Measurements from ENCODE around the gene EHD4. TPM values are rescaled to one million over a fixed set of nuclear protein-coding genes. Genes with fewer than 3 reads are reported as not detected.

EHD4 gene
- total and polyA plus RNA-seq, 9 donors = 23.1 to 38.8 (median 30.2) TPM

DNA sequence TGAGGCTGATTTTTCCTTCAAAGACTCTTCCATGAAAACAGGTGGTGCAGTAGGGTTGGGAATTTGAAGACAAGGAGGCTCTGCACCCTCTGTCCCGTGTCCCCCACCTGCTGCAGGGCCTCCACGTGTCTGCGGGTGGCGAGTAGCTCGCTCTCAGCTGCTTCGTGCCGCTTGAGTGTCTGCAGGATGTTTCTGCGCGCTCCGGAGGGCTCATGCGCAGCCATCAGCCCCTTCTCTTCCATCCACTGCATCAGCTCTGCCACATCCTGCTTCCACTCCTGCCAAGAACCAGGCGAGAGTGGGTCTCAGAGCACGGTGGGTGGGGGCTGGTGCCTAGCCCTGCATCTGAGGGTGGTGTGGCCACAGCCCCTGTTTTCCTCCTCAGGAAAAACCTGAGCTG, 96.3 kb downstream of the EHD4 start:
- Histone ChIP-seq H3K4me1 (ENCODE audit: control insufficient read depth, insufficient read depth, low read length) (peaks cover 17% of the 10 kb centered on the region), H3K27me3 (ENCODE audit: control insufficient read depth, insufficient read depth, low read length) (peaks cover 7% of the 10 kb centered on the region), H3K27ac (ENCODE audit: low read length) (no peak overlapping the region), H3K36me3 (ENCODE audit: control insufficient read depth, insufficient read depth, low read length) (peaks cover 3% of the 10 kb centered on the region), H3K4me3 (ENCODE audit: low read length) (no peak overlapping the region), H3K9me3 (replicated peaks; ENCODE audit: control insufficient read depth, low read depth, low read length) (no peaks in the 10 kb centered on the region)
- WGBS (ENCODE audit: insufficient coverage) = 83% methylated on average over 11 of the region's 13 CpGs
- DNase-seq = no peak

DNA sequence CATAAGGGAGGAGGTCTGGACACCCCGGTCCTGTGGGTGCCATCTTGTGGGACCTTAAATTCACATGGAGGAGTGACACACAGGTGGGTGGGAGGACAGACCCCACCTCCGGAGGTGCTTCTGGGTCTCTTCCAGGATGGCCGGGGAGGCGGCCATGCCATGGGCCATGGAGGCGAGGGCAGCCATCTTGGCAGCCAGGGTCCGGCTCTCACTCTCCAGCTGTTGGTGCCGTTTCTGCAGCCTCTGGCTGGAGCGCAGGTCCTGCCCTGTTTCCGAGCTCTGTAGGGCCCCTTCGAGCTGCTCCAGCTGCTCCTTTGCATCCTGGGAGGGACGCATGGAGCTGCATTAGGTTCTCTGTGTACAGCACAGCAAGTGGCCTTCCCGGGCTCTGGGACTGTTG, 97.6 kb downstream of the EHD4 start:
- Histone ChIP-seq H3K4me3 (ENCODE audit: low read length) (no peak overlapping the region), H3K36me3 (ENCODE audit: control insufficient read depth, insufficient read depth, low read length) (peaks cover 3% of the 10 kb centered on the region), H3K27me3 (ENCODE audit: control insufficient read depth, insufficient read depth, low read length) (no peaks in the 10 kb centered on the region), H3K4me1 (ENCODE audit: control insufficient read depth, insufficient read depth, low read length) (peaks cover 19% of the 10 kb centered on the region), H3K9me3 (replicated peaks; ENCODE audit: control insufficient read depth, low read depth, low read length) (no peaks in the 10 kb centered on the region), H3K27ac (ENCODE audit: low read length) (no peak overlapping the region)
- 81% methylated on average over 11 of the region's 12 CpGs for WGBS (ENCODE audit: insufficient coverage)
- DNase-seq = no peak

DNA sequence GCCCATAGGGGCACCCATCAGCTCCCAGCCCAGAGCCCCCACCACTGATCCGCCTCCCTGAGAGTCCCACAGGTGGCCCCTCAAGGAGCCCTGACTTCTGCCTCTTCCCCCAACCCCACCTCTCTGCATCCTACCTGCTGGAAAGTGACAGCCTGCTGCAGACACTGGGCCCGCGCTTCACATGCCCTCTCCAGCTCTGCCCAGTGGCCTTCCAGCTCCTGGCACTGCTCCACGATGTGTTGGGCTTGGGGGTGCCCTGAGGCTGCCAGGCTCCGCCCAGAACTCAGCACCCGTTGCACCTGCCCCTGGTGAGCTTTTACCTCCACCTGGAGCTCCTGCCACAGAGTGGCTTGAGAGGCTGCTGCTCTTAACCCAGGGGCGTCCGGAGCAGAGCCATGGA, 98.6 kb downstream of the EHD4 start:
- Histone ChIP-seq H3K9me3 (replicated peaks; ENCODE audit: control insufficient read depth, low read depth, low read length) (no peaks in the 10 kb centered on the region), H3K27ac (ENCODE audit: low read length) (no peak overlapping the region), H3K27me3 (ENCODE audit: control insufficient read depth, insufficient read depth, low read length) (no peaks in the 10 kb centered on the region), H3K36me3 (ENCODE audit: control insufficient read depth, insufficient read depth, low read length) (peaks cover 3% of the 10 kb centered on the region), H3K4me1 (ENCODE audit: control insufficient read depth, insufficient read depth, low read length) (peaks cover 20% of the 10 kb centered on the region), H3K4me3 (ENCODE audit: low read length) (no peak overlapping the region)
- no peak for DNase-seq
- WGBS (ENCODE audit: insufficient coverage) = 89% methylated on average over 6 of the region's 8 CpGs

DNA sequence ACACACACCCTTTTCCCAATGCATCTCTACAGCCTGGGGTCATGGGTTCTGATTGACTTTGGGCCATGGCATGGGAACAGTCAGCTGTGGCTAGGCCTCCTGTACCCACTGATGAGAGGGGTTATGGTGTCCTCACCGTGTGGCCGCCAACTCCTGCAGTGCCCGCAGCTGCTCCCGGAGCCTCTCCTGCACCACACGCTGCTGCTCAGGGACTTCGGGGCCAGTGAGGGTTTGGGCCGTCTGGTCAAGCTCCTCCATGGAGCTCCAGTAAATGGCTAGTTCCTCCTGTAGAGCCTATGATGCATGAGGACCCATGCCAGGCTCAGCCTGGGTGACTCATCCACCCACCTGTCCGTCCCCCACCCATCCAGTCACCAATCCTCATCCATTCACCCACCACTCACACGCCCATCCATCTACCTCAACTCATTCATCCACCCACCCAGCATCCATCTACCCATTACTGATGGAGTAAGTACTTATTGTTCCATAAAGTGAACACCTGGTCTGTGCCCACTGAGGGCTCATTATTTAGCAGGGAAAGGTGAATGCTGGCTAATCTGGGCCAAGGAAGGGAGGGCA, 100.1 kb downstream of the EHD4 start:
- no peak for DNase-seq
- 89% methylated on average over 7 of the region's 9 CpGs for WGBS (ENCODE audit: insufficient coverage)
- no peaks in the 10 kb centered on the region for H3K27me3 ChIP-seq (ENCODE audit: control insufficient read depth, insufficient read depth, low read length)
- H3K36me3 ChIP-seq (ENCODE audit: control insufficient read depth, insufficient read depth, low read length) = peaks cover 3% of the 10 kb centered on the region
- H3K4me1 ChIP-seq (ENCODE audit: control insufficient read depth, insufficient read depth, low read length) = peaks cover 8% of the 10 kb centered on the region
- no peak overlapping the region for H3K4me3 ChIP-seq (ENCODE audit: low read length)
- no peaks in the 10 kb centered on the region for H3K9me3 ChIP-seq (replicated peaks; ENCODE audit: control insufficient read depth, low read depth, low read length)
- H3K27ac ChIP-seq (ENCODE audit: low read length) = no peak overlapping the region

DNA sequence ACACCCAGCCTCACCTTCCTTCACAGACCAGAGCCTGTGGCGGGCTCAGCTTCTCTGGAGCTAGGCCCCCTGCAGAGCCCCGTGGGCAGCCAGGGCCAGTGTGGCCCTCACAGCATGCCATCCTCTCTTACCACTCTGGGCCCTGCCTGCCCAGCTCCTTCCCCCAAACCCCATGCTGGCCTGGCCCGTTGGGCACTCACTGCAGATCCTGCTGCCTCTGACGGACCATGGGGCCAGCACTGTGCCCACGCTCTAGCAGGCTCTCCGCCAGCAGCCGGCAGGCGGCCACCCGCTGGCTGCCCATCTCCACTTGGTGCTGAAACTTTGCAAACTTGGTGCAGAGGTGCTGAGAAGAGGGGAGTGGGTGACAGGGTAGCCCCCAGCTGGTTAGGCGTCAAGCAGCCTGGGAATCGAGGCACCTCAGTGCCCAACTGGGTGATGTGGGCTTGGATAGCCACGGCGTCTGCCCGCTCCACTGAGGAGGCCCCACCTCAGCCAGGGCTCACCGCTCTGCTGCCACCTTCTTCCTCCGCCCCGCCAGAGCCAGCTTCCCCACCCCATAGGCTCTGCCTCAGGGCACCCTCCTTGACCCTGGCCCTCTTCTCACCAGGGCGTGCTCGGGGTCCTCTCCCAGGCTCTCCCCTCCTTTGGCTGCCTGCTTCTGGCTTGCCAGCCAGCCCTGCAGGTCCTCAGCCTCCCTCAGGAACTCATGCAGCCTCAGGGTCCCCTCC, 101.0 kb downstream of the EHD4 start:
- WGBS (ENCODE audit: insufficient coverage) = 87% methylated on average over 19 of the region's 19 CpGs
- no peak overlapping the region for H3K4me3 ChIP-seq (ENCODE audit: low read length)
- H3K9me3 ChIP-seq (replicated peaks; ENCODE audit: control insufficient read depth, low read depth, low read length) = no peaks in the 10 kb centered on the region
- H3K36me3 ChIP-seq (ENCODE audit: control insufficient read depth, insufficient read depth, low read length) = peaks cover 3% of the 10 kb centered on the region
- H3K27ac ChIP-seq (ENCODE audit: low read length) = no peak overlapping the region
- H3K27me3 ChIP-seq (ENCODE audit: control insufficient read depth, insufficient read depth, low read length) = no peaks in the 10 kb centered on the region
- H3K4me1 ChIP-seq (ENCODE audit: control insufficient read depth, insufficient read depth, low read length) = peaks cover 6% of the 10 kb centered on the region
- no peak for DNase-seq

DNA sequence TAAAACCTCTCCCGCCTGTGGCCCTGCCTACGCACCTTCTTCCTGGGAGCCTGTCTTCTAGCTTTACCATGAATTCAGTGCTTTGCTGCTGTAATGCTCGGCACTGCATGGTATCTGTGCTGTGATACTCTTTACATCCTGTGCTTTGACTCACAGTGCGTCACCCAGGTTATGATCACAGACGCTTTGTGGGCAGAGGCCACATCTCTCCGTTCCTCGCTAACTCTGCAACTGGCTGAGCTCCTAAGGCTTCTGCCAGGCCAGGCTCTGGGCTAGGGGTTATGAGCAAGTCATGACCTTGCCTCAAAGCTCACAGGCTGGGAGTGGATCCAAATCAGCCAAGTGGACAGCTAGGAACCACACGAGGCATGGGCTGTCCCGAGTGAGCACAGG, 101.7 kb downstream of the EHD4 start:
- peaks cover 12% of the 10 kb centered on the region for H3K4me1 ChIP-seq (ENCODE audit: control insufficient read depth, insufficient read depth, low read length)
- H3K36me3 ChIP-seq (ENCODE audit: control insufficient read depth, insufficient read depth, low read length) = peaks cover 3% of the 10 kb centered on the region
- H3K4me3 ChIP-seq (ENCODE audit: low read length) = no peak overlapping the region
- DNase-seq = no peak
- no peaks in the 10 kb centered on the region for H3K9me3 ChIP-seq (replicated peaks; ENCODE audit: control insufficient read depth, low read depth, low read length)
- WGBS (ENCODE audit: insufficient coverage) = 69% methylated on average over 9 of the region's 9 CpGs
- no peaks in the 10 kb centered on the region for H3K27me3 ChIP-seq (ENCODE audit: control insufficient read depth, insufficient read depth, low read length)
- H3K27ac ChIP-seq (ENCODE audit: low read length) = no peak overlapping the region

DNA sequence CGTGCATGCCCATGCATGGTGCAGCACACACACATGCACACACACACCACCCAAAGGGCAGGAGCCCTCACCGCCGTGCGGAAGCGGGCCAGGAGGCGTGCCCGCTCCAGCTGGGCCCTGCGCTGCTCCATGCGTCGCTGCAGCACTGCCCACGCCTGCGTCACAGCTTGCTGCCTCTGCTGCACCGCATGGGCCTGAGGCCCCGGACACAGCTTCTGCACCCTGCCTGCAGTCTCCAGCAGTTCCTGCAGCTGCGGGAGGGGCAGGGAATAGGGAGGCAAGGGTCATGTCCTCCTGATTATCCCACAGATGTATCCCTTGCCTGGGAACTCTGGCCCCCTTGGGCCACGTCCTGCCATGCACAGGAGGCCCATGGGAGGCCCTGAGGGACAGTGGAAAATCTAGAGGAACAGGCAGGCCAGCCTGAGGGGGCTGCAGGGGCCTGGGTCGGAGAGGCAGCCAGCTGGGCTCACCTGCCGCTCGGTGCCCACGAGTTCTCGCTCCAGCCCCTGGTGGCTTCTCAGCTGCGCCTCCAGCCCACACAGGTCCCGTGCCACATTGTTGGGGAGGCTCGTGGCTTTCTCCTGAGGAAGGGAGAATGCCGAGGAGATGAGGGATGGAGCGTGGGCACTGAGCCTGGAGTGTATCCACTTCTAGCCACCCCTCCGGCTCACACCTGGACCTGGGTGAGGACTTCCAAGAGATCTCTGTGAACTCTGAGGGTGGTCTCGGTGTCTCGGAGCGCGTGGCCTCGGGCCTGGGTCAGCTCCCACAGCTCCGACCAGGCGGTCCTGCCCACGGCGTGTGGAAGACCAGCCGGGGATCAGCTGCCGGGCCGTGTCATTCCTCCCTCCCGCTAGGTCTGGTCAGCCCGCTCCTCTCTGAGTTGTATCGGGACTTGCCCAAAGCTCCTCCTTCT, 102.3 kb downstream of the EHD4 start:
- no peak for DNase-seq
- H3K36me3 ChIP-seq (ENCODE audit: control insufficient read depth, insufficient read depth, low read length) = peaks cover 3% of the 10 kb centered on the region
- H3K4me3 ChIP-seq (ENCODE audit: low read length) = no peak overlapping the region
- no peaks in the 10 kb centered on the region for H3K9me3 ChIP-seq (replicated peaks; ENCODE audit: control insufficient read depth, low read depth, low read length)
- peaks cover 12% of the 10 kb centered on the region for H3K4me1 ChIP-seq (ENCODE audit: control insufficient read depth, insufficient read depth, low read length)
- H3K27ac ChIP-seq (ENCODE audit: low read length) = no peak overlapping the region
- WGBS (ENCODE audit: insufficient coverage) = 74% methylated on average over 38 of the region's 42 CpGs
- no peaks in the 10 kb centered on the region for H3K27me3 ChIP-seq (ENCODE audit: control insufficient read depth, insufficient read depth, low read length)

DNA sequence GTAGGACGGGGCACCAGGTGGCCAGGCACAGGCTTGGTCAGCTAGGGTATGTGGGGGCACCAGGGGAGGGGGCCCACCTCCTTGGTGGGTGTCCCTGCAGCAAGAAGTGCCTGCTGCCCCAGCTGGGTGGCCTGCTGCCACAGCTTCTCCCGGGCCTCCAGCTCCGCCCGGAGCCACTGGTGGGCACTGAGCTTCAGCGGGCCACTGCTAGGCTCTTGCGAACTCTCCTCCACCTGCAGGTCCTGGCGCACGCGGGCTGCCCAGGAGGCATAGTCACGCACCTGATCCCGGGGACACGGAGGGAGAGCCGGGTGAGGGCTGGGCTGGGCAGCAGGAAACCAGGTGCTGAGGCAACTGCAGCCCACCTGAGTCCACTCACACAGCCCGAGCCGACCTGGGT, 104.0 kb downstream of the EHD4 start:
- no peak overlapping the region for H3K27ac ChIP-seq (ENCODE audit: low read length)
- H3K4me1 ChIP-seq (ENCODE audit: control insufficient read depth, insufficient read depth, low read length) = peaks cover 12% of the 10 kb centered on the region
- H3K4me3 ChIP-seq (ENCODE audit: low read length) = no peak overlapping the region
- 88% methylated on average over 14 of the region's 15 CpGs for WGBS (ENCODE audit: insufficient coverage)
- no peaks in the 10 kb centered on the region for H3K9me3 ChIP-seq (replicated peaks; ENCODE audit: control insufficient read depth, low read depth, low read length)
- peaks cover 6% of the 10 kb centered on the region for H3K36me3 ChIP-seq (ENCODE audit: control insufficient read depth, insufficient read depth, low read length)
- no peak for DNase-seq
- no peaks in the 10 kb centered on the region for H3K27me3 ChIP-seq (ENCODE audit: control insufficient read depth, insufficient read depth, low read length)

DNA sequence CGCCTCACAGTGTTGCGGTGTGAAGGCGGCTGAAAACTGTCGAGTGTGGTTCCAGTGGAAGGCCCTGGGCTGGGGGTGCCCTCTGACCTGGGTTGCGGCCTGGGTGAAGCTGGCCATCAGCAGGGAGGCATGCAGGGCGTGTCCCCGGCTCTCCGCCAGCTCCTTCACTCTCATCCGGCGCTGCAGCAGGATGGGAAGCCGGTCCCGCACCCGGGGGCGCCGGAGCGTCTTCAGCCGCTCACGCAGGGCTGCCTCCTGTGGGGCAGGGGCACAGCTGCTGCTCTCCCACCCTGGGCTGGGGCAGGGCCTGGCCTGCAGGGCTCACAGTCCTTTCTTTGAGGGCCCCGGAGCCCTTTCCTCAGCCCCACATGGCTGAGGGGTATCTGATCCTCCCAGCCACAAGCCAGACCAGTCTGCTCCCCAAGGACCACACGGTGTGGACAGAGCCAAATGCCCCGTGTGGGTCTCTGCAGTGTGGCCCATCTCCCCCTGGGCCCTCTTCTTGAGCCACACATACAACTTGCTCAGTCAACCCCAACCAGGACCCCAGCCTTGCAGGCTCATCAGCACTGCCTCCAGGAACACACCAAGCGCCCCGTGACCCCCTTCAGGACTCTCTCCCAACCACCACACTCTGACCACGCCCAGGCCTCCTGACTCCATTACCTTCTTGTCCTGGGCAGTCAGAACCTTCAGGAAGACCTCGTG, 105.3 kb downstream of the EHD4 start:
- DNase-seq = no peak
- Histone ChIP-seq H3K27ac (ENCODE audit: low read length) (no peak overlapping the region), H3K27me3 (ENCODE audit: control insufficient read depth, insufficient read depth, low read length) (no peaks in the 10 kb centered on the region), H3K4me1 (ENCODE audit: control insufficient read depth, insufficient read depth, low read length) (peaks cover 12% of the 10 kb centered on the region), H3K4me3 (ENCODE audit: low read length) (no peak overlapping the region), H3K9me3 (replicated peaks; ENCODE audit: control insufficient read depth, low read depth, low read length) (no peaks in the 10 kb centered on the region), H3K36me3 (ENCODE audit: control insufficient read depth, insufficient read depth, low read length) (peaks cover 6% of the 10 kb centered on the region)
- WGBS (ENCODE audit: insufficient coverage) = 87% methylated on average over 23 of the region's 25 CpGs
